ENCODE measurements around the gene HERC3. TPM values are rescaled to one million over a fixed set of nuclear protein-coding genes. Genes with fewer than 3 reads are reported as not detected.

HERC3 gene
- total RNA-seq, 1 experiment from 2014 or later, result 5.5 TPM

DNA sequence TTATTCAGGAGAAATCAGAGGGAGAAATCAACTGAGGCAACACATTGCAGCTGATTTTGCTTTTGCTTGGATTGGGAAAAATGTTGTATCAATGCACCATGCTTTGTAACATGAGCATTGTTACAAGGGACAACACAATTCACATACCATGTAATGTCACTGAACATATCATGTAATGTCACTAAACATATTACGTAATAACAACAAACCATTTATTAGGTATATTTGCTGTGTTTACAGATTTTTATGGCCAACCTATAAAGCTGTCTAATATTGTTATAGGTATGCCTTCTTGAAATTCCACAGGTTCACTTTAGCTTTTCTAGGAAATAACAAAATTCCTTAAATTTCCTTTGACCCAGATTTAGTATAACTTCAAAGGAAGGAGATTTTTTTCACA, 5.0 kb upstream of the HERC3 start:
- no peak for DNase-seq (ENCODE audit: low spot score)
- no peak for ATAC-seq
- no peak for TF ChIP-seq TP53 (CRISPR knock-in tag; IDR thresholded peaks at IDR 0.05)
- no peak for TF ChIP-seq NFYB (CRISPR knock-in tag; conservative IDR thresholded peaks at IDR 0.05; ENCODE audit: low read depth)
- TF ChIP-seq ZNF532 (CRISPR knock-in tag; IDR thresholded peaks at IDR 0.05; ENCODE audit: borderline replicate concordance), result no peak
- TF ChIP-seq, protein P1, sequence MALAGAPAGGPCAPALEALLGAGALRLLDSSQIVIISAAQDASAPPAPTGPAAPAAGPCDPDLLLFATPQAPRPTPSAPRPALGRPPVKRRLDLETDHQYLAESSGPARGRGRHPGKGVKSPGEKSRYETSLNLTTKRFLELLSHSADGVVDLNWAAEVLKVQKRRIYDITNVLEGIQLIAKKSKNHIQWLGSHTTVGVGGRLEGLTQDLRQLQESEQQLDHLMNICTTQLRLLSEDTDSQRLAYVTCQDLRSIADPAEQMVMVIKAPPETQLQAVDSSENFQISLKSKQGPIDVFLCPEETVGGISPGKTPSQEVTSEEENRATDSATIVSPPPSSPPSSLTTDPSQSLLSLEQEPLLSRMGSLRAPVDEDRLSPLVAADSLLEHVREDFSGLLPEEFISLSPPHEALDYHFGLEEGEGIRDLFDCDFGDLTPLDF (CRISPR knock-in tag; IDR thresholded peaks at IDR 0.05), result no peak
- TF ChIP-seq CREM (CRISPR knock-in tag; IDR thresholded peaks at IDR 0.05), result no peak
- TF ChIP-seq CTCF (IDR thresholded peaks at IDR 0.05), result no peak
- no peak for TF ChIP-seq KAT7 (CRISPR knock-in tag; IDR thresholded peaks at IDR 0.05; ENCODE audit: borderline replicate concordance)
- no peak for TF ChIP-seq NR1H2 (CRISPR knock-in tag; IDR thresholded peaks at IDR 0.05)
- no peak for TF ChIP-seq PRDM15 (CRISPR knock-in tag; IDR thresholded peaks at IDR 0.05)
- no peak for TF ChIP-seq NFE2L1 (CRISPR knock-in tag; IDR thresholded peaks at IDR 0.05)
- TF ChIP-seq ZBTB21 (CRISPR knock-in tag; IDR thresholded peaks at IDR 0.05; ENCODE audit: borderline replicate concordance), result no peak
- no peak for TF ChIP-seq CREB1 (CRISPR knock-in tag; IDR thresholded peaks at IDR 0.05)
- TF ChIP-seq ETV6 (CRISPR knock-in tag; IDR thresholded peaks at IDR 0.05), result no peak
- no peak for TF ChIP-seq SMAD3 (CRISPR knock-in tag; IDR thresholded peaks at IDR 0.05; ENCODE audit: borderline replicate concordance)
- TF ChIP-seq OVOL2 (CRISPR knock-in tag; IDR thresholded peaks at IDR 0.05; ENCODE audit: borderline replicate concordance), result no peak
- TF ChIP-seq JUN (CRISPR knock-in tag; IDR thresholded peaks at IDR 0.05), result no peak
- no peak for TF ChIP-seq FOXJ3 (CRISPR knock-in tag; IDR thresholded peaks at IDR 0.05; ENCODE audit: borderline replicate concordance)
- TF ChIP-seq PREB (CRISPR knock-in tag; IDR thresholded peaks at IDR 0.05; ENCODE audit: borderline replicate concordance), result no peak
- no peak for TF ChIP-seq IRF2 (CRISPR knock-in tag; IDR thresholded peaks at IDR 0.05; ENCODE audit: borderline replicate concordance, low read depth)
- H3K4me1 Mint-ChIP-seq, result peaks cover 5% of the 10 kb centered on the region
- peaks cover 4% of the 10 kb centered on the region; the same call in 1 of the 2 replicates for H3K36me3 Mint-ChIP-seq
- no peak overlapping the region for H3K27ac Mint-ChIP-seq
- peaks cover 37% of the 10 kb centered on the region for H3K27me3 Mint-ChIP-seq (ENCODE audit: low read depth)
- CTCF ChIA-PET, result interaction anchor here (1.0 kb wide), 1 partner anchor 72 kb away, joined by 3 read pairs; no protein-coding TSS in a partner anchor
- H3K4me3 Mint-ChIP-seq, result no peak overlapping the region
- POLR2A ChIA-PET, result no interaction called here
- peaks cover 7% of the 10 kb centered on the region for H3K9me3 Mint-ChIP-seq

Measured in WTC11 (cell line).